ENCODE results near the gene USH2A.

Gene USH2A

DNA sequence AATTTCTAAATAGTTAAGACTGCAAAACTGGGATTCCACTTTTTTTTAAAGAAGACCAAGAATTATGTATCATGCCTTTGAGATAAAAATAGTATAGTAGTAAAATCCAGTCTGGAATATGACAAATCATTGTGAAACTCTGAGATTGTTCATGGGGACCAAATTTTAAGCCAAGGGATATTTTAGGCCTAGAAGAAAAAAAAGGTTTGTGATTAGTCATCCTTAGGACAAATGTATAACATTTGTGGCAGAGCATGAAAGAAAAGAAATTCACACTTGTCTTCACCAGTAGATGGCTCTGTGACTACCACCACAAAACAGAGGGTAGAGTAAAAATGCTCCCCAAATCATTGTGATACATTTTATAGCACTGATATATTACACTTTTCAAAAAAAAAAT is 630.1 kb downstream of the USH2A start:
- no peak for DNase-seq (ENCODE audit: low read depth, low spot score)

GRCh38 chr1:215792446-215792845 is 630.8 kb downstream of the USH2A start:
- no peak for DNase-seq (ENCODE audit: low read depth, low spot score)

DNA sequence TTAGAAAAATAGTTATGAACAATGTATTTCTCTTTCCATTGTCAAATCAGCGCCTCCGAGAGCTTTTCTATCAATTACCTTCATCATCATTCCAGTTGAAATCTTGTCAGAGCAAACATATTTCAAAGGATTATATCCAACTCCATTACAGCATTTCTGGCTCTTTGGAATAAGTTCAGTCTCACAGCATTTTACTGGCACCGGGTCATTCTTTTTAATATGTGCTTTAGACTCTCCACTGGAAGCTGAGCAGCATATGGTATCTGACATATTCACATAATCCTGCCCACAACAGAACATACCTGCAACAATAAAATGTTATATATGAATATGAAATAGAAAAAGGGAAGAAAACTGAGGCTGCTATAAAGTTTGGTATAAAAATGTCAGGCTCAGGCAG is 633.3 kb downstream of the USH2A start:
- no peak for DNase-seq (ENCODE audit: low read depth, low spot score)

GRCh38 chr1:215786997-215787396 is 636.3 kb downstream of the USH2A start:
- DNase-seq (ENCODE audit: low read depth, low spot score): no peak

- no peak for DNase-seq (ENCODE audit: low read depth, low spot score)
These were observed 642.6 kb downstream of the USH2A start for GRCh38 chr1:215780641-215781040.

GRCh38 chr1:215780139-215780538 is 643.1 kb downstream of the USH2A start:
- no peak for DNase-seq (ENCODE audit: low read depth, low spot score)

DNA sequence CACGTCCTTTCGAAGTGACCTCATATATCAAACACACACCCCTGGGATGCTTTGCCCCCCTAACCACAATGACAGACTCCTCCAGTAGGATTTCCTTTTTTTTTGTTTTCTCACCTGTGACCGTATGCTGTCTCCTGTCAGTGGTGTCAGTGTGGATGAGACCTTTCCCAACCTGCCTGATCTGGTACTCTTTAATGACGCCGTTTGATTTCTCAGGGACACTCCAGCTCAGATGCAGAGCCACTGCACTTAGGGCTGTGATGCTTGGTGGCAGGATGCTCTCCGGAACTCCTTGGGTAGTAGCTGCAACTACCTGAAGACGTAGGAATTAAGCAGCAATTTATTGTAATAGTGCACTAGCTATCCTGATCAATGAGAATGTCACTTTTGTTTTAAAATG is 643.5 kb downstream of the USH2A start:
- DNase-seq (ENCODE audit: low read depth, low spot score): no peak

DNA sequence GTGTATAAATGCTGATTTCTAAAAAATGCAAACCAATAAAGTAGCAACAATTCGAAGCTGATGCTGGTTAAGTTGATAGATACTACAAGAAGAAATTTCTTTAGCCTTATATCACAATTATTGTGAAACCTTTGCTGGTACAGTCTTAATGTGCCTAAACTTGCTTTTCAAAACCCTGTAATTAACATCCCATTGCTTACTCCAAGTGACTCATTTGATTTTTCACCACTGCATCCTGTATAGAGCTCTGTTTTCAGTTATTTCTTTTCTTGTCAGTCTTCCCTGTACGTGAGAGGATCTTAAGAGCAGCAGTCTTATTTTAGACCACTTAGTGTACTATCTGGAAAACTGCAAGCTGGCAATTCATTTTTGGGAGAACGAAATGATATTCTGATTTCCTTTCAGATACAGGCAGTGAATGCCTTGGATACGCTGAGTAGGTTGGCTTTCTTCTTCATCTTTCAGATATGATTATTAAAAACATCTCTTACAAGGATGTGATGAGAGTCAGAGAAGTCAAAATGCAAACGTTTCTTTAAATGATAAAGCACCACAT is 645.8 kb downstream of the USH2A start:
- DNase-seq (ENCODE audit: low read depth, low spot score): no peak

GRCh38 chr1:215776336-215776735 is 646.9 kb downstream of the USH2A start:
- no peak for DNase-seq (ENCODE audit: low read depth, low spot score)

- no peak for DNase-seq (ENCODE audit: low read depth, low spot score)
These were observed 651.1 kb downstream of the USH2A start for GRCh38 chr1:215772151-215772550.

DNA sequence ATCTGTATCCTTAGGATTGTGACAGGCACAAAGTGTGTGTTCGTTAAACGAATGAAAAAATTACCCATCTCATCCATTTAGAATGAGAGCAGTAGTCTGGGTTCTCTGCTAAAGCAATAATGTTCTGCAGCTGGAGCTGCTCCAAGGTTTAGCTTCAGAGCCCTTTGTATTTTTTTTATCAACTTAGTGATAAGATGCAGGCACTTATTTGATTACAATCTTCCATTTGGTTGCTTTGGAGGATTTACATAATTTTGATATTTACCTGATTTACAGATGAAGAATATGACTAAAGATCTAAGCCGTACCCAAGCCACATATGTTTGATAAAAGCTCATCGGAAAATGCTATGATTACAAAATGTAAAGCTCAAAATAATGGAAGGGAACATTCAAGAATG is 654.9 kb downstream of the USH2A start:
- no peak for DNase-seq (ENCODE audit: low read depth, low spot score)

- no peak for DNase-seq (ENCODE audit: low read depth, low spot score)
These were observed 655.5 kb downstream of the USH2A start for GRCh38 chr1:215767761-215768160.

- DNase-seq (ENCODE audit: low read depth, low spot score): no peak
These were observed 656.7 kb downstream of the USH2A start for GRCh38 chr1:215766521-215766920.

DNA sequence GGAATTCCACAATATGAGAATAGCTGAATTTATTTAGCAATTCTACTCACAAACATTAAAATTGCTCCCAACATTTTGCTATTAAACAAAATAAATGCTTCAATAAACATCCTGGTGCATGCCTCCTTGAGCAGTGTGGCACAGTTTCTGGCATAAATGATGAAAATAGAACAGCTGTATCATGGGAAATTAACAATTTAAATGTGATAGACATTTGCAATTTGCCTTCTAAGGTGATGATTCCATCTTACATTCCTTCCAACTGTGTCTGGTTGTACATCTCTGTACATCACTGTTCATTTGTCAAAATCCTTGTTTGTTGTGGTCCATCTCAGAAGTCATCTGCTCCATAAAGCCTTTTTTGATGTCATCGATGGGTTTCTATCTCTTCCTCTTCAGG is 657.4 kb downstream of the USH2A start:
- no peak for DNase-seq (ENCODE audit: low read depth, low spot score)

GRCh38 chr1:215761446-215761845 is 661.8 kb downstream of the USH2A start:
- no peak for DNase-seq (ENCODE audit: low read depth, low spot score)

- DNase-seq (ENCODE audit: low read depth, low spot score): no peak
These were observed 669.1 kb downstream of the USH2A start for GRCh38 chr1:215754112-215754511.

DNA sequence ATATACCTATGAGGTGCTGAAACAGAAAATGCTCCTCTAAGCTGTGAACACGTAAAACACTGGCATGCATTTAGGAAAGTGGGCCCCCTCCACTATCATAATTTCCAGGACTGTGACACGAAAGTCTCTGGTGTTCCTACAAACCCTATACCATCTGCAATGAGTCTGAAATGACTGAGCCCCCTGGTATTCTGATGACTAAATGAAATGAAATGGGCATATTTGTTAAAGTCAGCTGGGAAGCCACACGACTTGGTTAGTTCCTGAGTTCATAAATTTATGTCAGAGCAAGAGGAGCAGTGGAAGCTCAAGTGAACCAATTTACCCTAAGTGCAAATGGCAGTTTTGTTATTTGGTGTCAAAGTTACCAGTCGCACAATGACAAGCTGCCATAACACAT is 673.8 kb downstream of the USH2A start:
- DNase-seq (ENCODE audit: low read depth, low spot score): no peak

DNA sequence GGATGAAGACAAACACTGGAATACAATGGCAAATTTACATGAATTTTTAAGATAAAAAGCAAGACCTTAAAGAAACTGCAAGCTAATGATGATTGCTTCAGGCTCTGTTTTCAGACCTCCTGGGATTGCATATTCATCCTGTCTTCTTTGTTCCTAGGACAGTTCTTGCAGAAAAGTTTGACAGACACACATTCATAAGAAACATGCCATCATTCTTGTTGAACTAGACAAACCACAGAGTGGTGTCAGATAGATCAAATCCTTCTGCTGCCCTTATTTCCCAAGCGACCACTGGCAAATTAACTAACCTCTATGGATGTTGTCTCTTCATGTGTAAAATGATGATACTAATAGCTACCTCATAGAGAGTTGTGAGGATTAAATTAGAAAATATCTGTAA is 674.8 kb downstream of the USH2A start:
- no peak for DNase-seq (ENCODE audit: low read depth, low spot score)

- DNase-seq (ENCODE audit: low read depth, low spot score): no peak
These were observed 678.8 kb downstream of the USH2A start for GRCh38 chr1:215744419-215744818.

GRCh38 chr1:215739025-215739424 is 684.2 kb downstream of the USH2A start:
- no peak for DNase-seq (ENCODE audit: low read depth, low spot score)

GRCh38 chr1:215731699-215732098 is 691.5 kb downstream of the USH2A start:
- DNase-seq (ENCODE audit: low read depth, low spot score): no peak

- DNase-seq (ENCODE audit: low read depth, low spot score): no peak
These were observed 692.6 kb downstream of the USH2A start for GRCh38 chr1:215730600-215730999.

DNA sequence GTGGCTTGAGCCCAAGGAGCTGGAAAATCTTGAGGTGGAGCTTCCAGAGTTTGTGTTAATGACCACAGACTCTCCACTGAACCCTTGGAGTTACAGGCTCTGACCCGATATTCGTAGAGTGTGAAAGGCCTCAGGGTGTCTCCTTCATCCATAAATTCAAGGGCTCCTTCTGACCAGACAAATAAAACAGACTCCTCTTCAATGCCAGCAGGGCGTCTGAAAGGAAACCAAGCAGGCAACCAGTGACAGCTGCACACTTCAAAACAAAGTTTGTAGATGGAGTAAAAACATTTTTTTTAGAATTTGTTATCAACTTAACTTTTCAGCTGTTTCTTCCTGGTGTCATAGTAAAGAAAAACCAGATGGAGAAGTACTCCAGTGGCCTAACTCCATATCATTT is 695.1 kb downstream of the USH2A start:
- no peak for DNase-seq (ENCODE audit: low read depth, low spot score)

GRCh38 chr1:215720126-215720525 is 703.1 kb downstream of the USH2A start:
- DNase-seq (ENCODE audit: low read depth, low spot score): no peak
